Central memory CD8-positive, alpha-beta T cell (primary cell): ENCODE results near the gene PIWIL4.

Source experiments
- ATAC-seq: fragments of 150-1000 bp; cut with Tn5 transposase; replicated peaks from 2 replicates; pipeline ENCODE4 v1.10.0; 2022; ENCODE audit warnings: mild to moderate bottlenecking, moderate FRiP score, moderate number of reproducible peaks; ENCODE audit not compliant: poor library complexity, severe bottlenecking; ENCODE audit errors: extremely low read depth
- DNase-seq, 2 donors: peaks; one replicate each; pipeline ENCODE4 v3.0.0; 2021; ENCODE audit warnings: low spot score in 2 of 2
- H3K27ac Mint-ChIP-seq: one replicate; pipeline ENCODE4 v1.8.0; 2022; ENCODE audit warnings: low read depth, mild to moderate bottlenecking, moderate library complexity, mixed read lengths
- H3K27me3 Mint-ChIP-seq: one replicate; pipeline ENCODE4 v1.8.0; 2022; ENCODE audit warnings: mixed read lengths
- H3K36me3 Mint-ChIP-seq: one replicate; pipeline ENCODE4 v1.8.0; 2022; ENCODE audit warnings: mild to moderate bottlenecking, moderate library complexity, mixed read lengths; ENCODE audit not compliant: insufficient read depth
- H3K4me1 Mint-ChIP-seq: one replicate; pipeline ENCODE4 v1.8.0; 2022; ENCODE audit warnings: mixed read lengths
- H3K4me3 Mint-ChIP-seq: one replicate; pipeline ENCODE4 v1.8.0; 2022; ENCODE audit warnings: mild to moderate bottlenecking, moderate library complexity, mixed read lengths
- H3K9me3 Mint-ChIP-seq: one replicate; pipeline ENCODE4 v1.8.0; 2022; ENCODE audit warnings: mixed read lengths

Gene PIWIL4

GRCh38 chr11:94581926-94582325 is 14.8 kb downstream of the PIWIL4 start:
- Mint-ChIP-seq H3K4me1 (no peaks in the 10 kb centered on the region), H3K27ac (no peak overlapping the region), H3K27me3 (no peaks in the 10 kb centered on the region), H3K36me3 (no peaks in the 10 kb centered on the region), H3K9me3 (no peaks in the 10 kb centered on the region), H3K4me3 (no peak overlapping the region)
- no peak for DNase-seq
- no peak for ATAC-seq

- Mint-ChIP-seq H3K9me3 (no peaks in the 10 kb centered on the region), H3K4me3 (no peak overlapping the region), H3K27me3 (no peaks in the 10 kb centered on the region), H3K4me1 (no peaks in the 10 kb centered on the region), H3K36me3 (no peaks in the 10 kb centered on the region), H3K27ac (no peak overlapping the region)
- ATAC-seq (no peak), DNase-seq (no peak)
These were observed 16.2 kb downstream of the PIWIL4 start for GRCh38 chr11:94583213-94583865.

- H3K36me3 Mint-ChIP-seq = no peaks in the 10 kb centered on the region
- no peak overlapping the region for H3K4me3 Mint-ChIP-seq
- no peaks in the 10 kb centered on the region for H3K4me1 Mint-ChIP-seq
- DNase-seq (no peak), ATAC-seq (no peak)
- no peaks in the 10 kb centered on the region for H3K9me3 Mint-ChIP-seq
- H3K27me3 Mint-ChIP-seq = no peaks in the 10 kb centered on the region
- H3K27ac Mint-ChIP-seq = no peak overlapping the region
These were observed 16.8 kb downstream of the PIWIL4 start for GRCh38 chr11:94583866-94584500.

- H3K4me3 Mint-ChIP-seq = no peak overlapping the region
These were observed 17.8 kb downstream of the PIWIL4 start for GRCh38 chr11:94584978-94585377.

GRCh38 chr11:94585399-94585798 is 18.2 kb downstream of the PIWIL4 start:
- DNase-seq = no peak
- ATAC-seq = no peak
- Mint-ChIP-seq H3K4me3 (no peak overlapping the region), H3K27ac (no peak overlapping the region), H3K36me3 (no peaks in the 10 kb centered on the region), H3K9me3 (no peaks in the 10 kb centered on the region), H3K4me1 (no peaks in the 10 kb centered on the region), H3K27me3 (no peaks in the 10 kb centered on the region)

More at GRCh38 chr11:94584978-94585377, 17.8 kb downstream of the PIWIL4 start:
- DNase-seq = no peak
- H3K9me3 Mint-ChIP-seq = no peaks in the 10 kb centered on the region
- no peak overlapping the region for H3K27ac Mint-ChIP-seq
- H3K4me1 Mint-ChIP-seq = no peaks in the 10 kb centered on the region
- no peaks in the 10 kb centered on the region for H3K27me3 Mint-ChIP-seq
- no peaks in the 10 kb centered on the region for H3K36me3 Mint-ChIP-seq
- ATAC-seq = no peak

- H3K27ac Mint-ChIP-seq = no peak overlapping the region
- no peak for ATAC-seq
- H3K9me3 Mint-ChIP-seq = no peaks in the 10 kb centered on the region
- H3K27me3 Mint-ChIP-seq = no peaks in the 10 kb centered on the region
- H3K4me3 Mint-ChIP-seq = no peak overlapping the region
- no peaks in the 10 kb centered on the region for H3K36me3 Mint-ChIP-seq
- no peaks in the 10 kb centered on the region for H3K4me1 Mint-ChIP-seq
- no peak for DNase-seq
These were observed 19.4 kb downstream of the PIWIL4 start for GRCh38 chr11:94586546-94586945.

- Mint-ChIP-seq H3K27me3 (no peaks in the 10 kb centered on the region), H3K27ac (no peak overlapping the region), H3K4me1 (no peaks in the 10 kb centered on the region), H3K36me3 (no peaks in the 10 kb centered on the region), H3K9me3 (no peaks in the 10 kb centered on the region), H3K4me3 (no peak overlapping the region)
- no peak for DNase-seq
- no peak for ATAC-seq
These were observed 19.8 kb downstream of the PIWIL4 start for GRCh38 chr11:94586978-94587377.

GRCh38 chr11:94588366-94588942 is 21.3 kb downstream of the PIWIL4 start:
- Mint-ChIP-seq H3K9me3 (no peaks in the 10 kb centered on the region), H3K27ac (no peak overlapping the region), H3K36me3 (no peaks in the 10 kb centered on the region), H3K4me1 (no peaks in the 10 kb centered on the region), H3K4me3 (no peak overlapping the region), H3K27me3 (no peaks in the 10 kb centered on the region)
- DNase-seq (no peak), ATAC-seq (no peak)

- Mint-ChIP-seq H3K4me3 (no peak overlapping the region), H3K9me3 (no peaks in the 10 kb centered on the region), H3K4me1 (no peaks in the 10 kb centered on the region), H3K36me3 (no peaks in the 10 kb centered on the region), H3K27me3 (no peaks in the 10 kb centered on the region), H3K27ac (no peak overlapping the region)
- DNase-seq (no peak), ATAC-seq (no peak)
These were observed 23.3 kb downstream of the PIWIL4 start for GRCh38 chr11:94590352-94591041.

- Mint-ChIP-seq H3K4me3 (no peak overlapping the region), H3K9me3 (no peaks in the 10 kb centered on the region), H3K27ac (no peak overlapping the region), H3K27me3 (no peaks in the 10 kb centered on the region), H3K4me1 (no peaks in the 10 kb centered on the region), H3K36me3 (peaks cover 3% of the 10 kb centered on the region)
- no peak for ATAC-seq
- DNase-seq = no peak
These were observed 25.9 kb downstream of the PIWIL4 start for GRCh38 chr11:94593030-94593429.

- Mint-ChIP-seq H3K4me3 (no peak overlapping the region), H3K9me3 (no peaks in the 10 kb centered on the region), H3K36me3 (peaks cover 3% of the 10 kb centered on the region), H3K27me3 (no peaks in the 10 kb centered on the region), H3K4me1 (no peaks in the 10 kb centered on the region), H3K27ac (no peak overlapping the region)
- no peak for ATAC-seq
- DNase-seq = no peak
These were observed 27.9 kb downstream of the PIWIL4 start for GRCh38 chr11:94595076-94595475.

GRCh38 chr11:94597896-94598295 is 30.7 kb downstream of the PIWIL4 start:
- no peak for DNase-seq
- no peak overlapping the region for H3K27ac Mint-ChIP-seq

GRCh38 chr11:94599510-94599909 is 32.3 kb downstream of the PIWIL4 start:
- H3K27me3 Mint-ChIP-seq = no peaks in the 10 kb centered on the region
- H3K36me3 Mint-ChIP-seq = peaks cover 3% of the 10 kb centered on the region
- no peaks in the 10 kb centered on the region for H3K4me1 Mint-ChIP-seq
- DNase-seq = no peak
- H3K9me3 Mint-ChIP-seq = no peaks in the 10 kb centered on the region
- no peak overlapping the region for H3K4me3 Mint-ChIP-seq
- no peak overlapping the region for H3K27ac Mint-ChIP-seq
- ATAC-seq = no peak

More at GRCh38 chr11:94597896-94598295, 30.7 kb downstream of the PIWIL4 start:
- H3K4me1 Mint-ChIP-seq = no peaks in the 10 kb centered on the region
- H3K36me3 Mint-ChIP-seq = peaks cover 3% of the 10 kb centered on the region
- no peaks in the 10 kb centered on the region for H3K9me3 Mint-ChIP-seq
- no peak overlapping the region for H3K4me3 Mint-ChIP-seq
- ATAC-seq = no peak
- H3K27me3 Mint-ChIP-seq = no peaks in the 10 kb centered on the region
